SU-DHL-6 (cell line): Measurements from ENCODE around the gene AWAT1.

Experiments used
- EZH2phosphoT487 ChIP-seq: fragments of 200-600 bp; sonication (generic), shearing (Covaris generic); conservative IDR thresholded peaks from 2 replicates; pipeline ENCODE4 v1.6.1; 2018; ENCODE audit warnings: mild to moderate bottlenecking, antibody characterized with exemption, low read length, moderate library complexity, mixed read lengths
- TF ChIP-seq, protein P1 (sequence below): fragments of 200-600 bp; sonication (generic); IDR thresholded peaks from one replicate; pipeline ENCODE4 v1.5.1; 2017; ENCODE audit warnings: antibody characterized with exemption, mild to moderate bottlenecking, low read length, moderate library complexity; ENCODE audit not compliant: insufficient read depth, poor library complexity, severe bottlenecking

DNA sequence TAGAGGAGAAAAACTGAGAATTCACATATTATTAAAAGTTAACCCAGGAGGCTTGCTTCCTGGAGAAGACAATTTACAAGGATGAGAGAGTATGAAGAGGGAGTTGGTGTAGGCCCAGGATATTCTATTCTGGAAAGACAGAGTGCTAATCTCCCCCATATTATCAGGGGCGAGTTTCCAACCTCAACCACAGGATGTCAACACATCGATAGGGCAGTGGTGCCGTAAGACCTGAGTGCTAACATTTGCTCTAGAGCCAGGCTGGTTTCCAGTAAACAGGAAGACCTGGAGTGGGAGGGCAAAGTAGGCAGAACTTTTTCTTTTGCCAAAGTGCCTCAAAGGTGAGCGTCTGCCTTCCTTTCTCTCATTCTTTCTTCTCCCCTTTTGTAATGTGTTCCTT, 2.8 kb upstream of the AWAT1 start:
- TF ChIP-seq, protein P1, sequence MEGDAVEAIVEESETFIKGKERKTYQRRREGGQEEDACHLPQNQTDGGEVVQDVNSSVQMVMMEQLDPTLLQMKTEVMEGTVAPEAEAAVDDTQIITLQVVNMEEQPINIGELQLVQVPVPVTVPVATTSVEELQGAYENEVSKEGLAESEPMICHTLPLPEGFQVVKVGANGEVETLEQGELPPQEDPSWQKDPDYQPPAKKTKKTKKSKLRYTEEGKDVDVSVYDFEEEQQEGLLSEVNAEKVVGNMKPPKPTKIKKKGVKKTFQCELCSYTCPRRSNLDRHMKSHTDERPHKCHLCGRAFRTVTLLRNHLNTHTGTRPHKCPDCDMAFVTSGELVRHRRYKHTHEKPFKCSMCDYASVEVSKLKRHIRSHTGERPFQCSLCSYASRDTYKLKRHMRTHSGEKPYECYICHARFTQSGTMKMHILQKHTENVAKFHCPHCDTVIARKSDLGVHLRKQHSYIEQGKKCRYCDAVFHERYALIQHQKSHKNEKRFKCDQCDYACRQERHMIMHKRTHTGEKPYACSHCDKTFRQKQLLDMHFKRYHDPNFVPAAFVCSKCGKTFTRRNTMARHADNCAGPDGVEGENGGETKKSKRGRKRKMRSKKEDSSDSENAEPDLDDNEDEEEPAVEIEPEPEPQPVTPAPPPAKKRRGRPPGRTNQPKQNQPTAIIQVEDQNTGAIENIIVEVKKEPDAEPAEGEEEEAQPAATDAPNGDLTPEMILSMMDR, result no peak
- no peak for TF ChIP-seq EZH2phosphoT487
